A549 (cell line): ENCODE measurements around the gene DHFR2. TPM values are rescaled to one million over a fixed set of nuclear protein-coding genes. Genes with fewer than 3 reads are reported as not detected.

Experiments
- ATAC-seq, 2 experiments: fragments of 200-7000 bp in 1 of 2; fragments of >200 bp in 1 of 2; cut with Nextera tagmentation in 1 of 2; cut with Tn5 transposase in 1 of 2; 3 replicates each; pipeline versions ENCODE4 v1.8.0 to v1.9.1; 2018 to 2020; ENCODE audit warnings: mild to moderate bottlenecking in 1 of 2, moderate library complexity in 1 of 2
- CTCF ChIA-PET: fragments of 300-600 bp; sonication (Branson Sonifier 250); formaldehyde crosslinking; extraction: SDS; loops from one replicate; lab custom pipeline; 2021; ENCODE audit warnings: antibody characterized with exemption, inconsistent platforms; lab: Yijun Ruan, JAX
- POLR2A ChIA-PET: fragments of 350-600 bp; formaldehyde crosslinking; extraction: SDS; loops from one replicate; lab custom pipeline; 2021; ENCODE audit warnings: antibody characterized with exemption, inconsistent platforms; lab: Yijun Ruan, JAX
- DNase-seq, 2 experiments: peaks; one replicate each; pipeline versions ENCODE4 v3.0.0 to v3.0.0-alpha.2; 2011 to 2016; ENCODE audit warnings: low read depth in 1 of 2, low spot score in 1 of 2
- FAIRE-seq: peaks from 2 replicates; lab custom pipeline; 2011; peaks lifted over from hg19 to GRCh38; lab: Jason Lieb, UNC
- H3K27ac ChIP-seq, 2 experiments: fragments of >200 bp; sonication (Bioruptor Twin); formaldehyde crosslinking; 3 replicates each; pipeline ENCODE4 v1.5.1; 2016 to 2017
- H3K4me1 ChIP-seq: fragments of >200 bp; sonication (Bioruptor Twin); formaldehyde crosslinking; 3 replicates; pipeline ENCODE4 v1.6.1; 2016
- H3K4me2 ChIP-seq: fragments of >200 bp; sonication (Bioruptor Twin); formaldehyde crosslinking; 3 replicates; pipeline ENCODE4 v1.6.1; 2016
- H3K4me3 ChIP-seq: fragments of >200 bp; sonication (Bioruptor Twin); formaldehyde crosslinking; 3 replicates; pipeline ENCODE4 v1.5.1; 2016
- H3K9me3 ChIP-seq: fragments of >200 bp; sonication (Bioruptor Twin); formaldehyde crosslinking; 3 replicates; pipeline ENCODE4 v1.6.1; 2016
- CBX2 ChIP-seq: fragments of 200-600 bp; sonication (generic); IDR thresholded peaks from 2 replicates; pipeline ENCODE4 v1.6.1; 2016; ENCODE audit warnings: low read depth, mild to moderate bottlenecking, borderline replicate concordance
- CEBPB ChIP-seq, 2 experiments: fragments of >200 bp in 1 of 2; sonication (Bioruptor Twin) in 1 of 2; formaldehyde crosslinking in 1 of 2; IDR thresholded peaks; 2 replicates each; pipeline ENCODE4 v1.6.1; 2012 to 2016
- CHD4 ChIP-seq: fragments of 200-600 bp; sonication (generic); IDR thresholded peaks from 2 replicates; pipeline ENCODE4 v1.6.1; 2016; ENCODE audit warnings: antibody characterized with exemption, mild to moderate bottlenecking, borderline replicate concordance
- EP300 ChIP-seq, 2 experiments: fragments of >200 bp; sonication (Bioruptor Twin); formaldehyde crosslinking; IDR thresholded peaks; 2 replicates in 1 of 2; 3 replicates in 1 of 2; pipeline ENCODE4 v1.6.1; 2016 to 2017
- ESRRA ChIP-seq: fragments of 150-350 bp; IDR thresholded peaks from 2 replicates; pipeline ENCODE4 v1.6.1; 2014; ENCODE audit warnings: mild to moderate bottlenecking, low read length, borderline replicate concordance
- FOSB ChIP-seq: fragments of 250-450 bp; sonication (Bioruptor Pico); IDR thresholded peaks from 2 replicates; pipeline ENCODE4 v1.5.0; 2020; ENCODE audit warnings: mild to moderate bottlenecking, moderate library complexity
- HEYL ChIP-seq: fragments of 250-450 bp; sonication (Bioruptor Pico); IDR thresholded peaks from 2 replicates; pipeline ENCODE4 v1.8.0; 2021; ENCODE audit warnings: mild to moderate bottlenecking, moderate library complexity
- HOXA7 ChIP-seq: fragments of 250-450 bp; sonication (Bioruptor Pico); IDR thresholded peaks from 2 replicates; pipeline ENCODE4 v1.5.0; 2020; ENCODE audit warnings: mild to moderate bottlenecking, moderate library complexity
- HOXB5 ChIP-seq: fragments of 250-450 bp; sonication (Bioruptor Pico); IDR thresholded peaks from 2 replicates; pipeline ENCODE4 v1.5.0; 2020; ENCODE audit warnings: mild to moderate bottlenecking, moderate library complexity
- JUNB ChIP-seq: fragments of >200 bp; sonication (Bioruptor Twin); formaldehyde crosslinking; IDR thresholded peaks from 2 replicates; pipeline ENCODE4 v1.6.1; 2016
- MAFK ChIP-seq: fragments of 450-650 bp; IDR thresholded peaks from 2 replicates; pipeline ENCODE4 v1.6.1; 2014; ENCODE audit not compliant: partially characterized antibody
- MYC ChIP-seq: IDR thresholded peaks from 2 replicates; pipeline ENCODE4 v1.6.1; 2012; ENCODE audit warnings: mild to moderate bottlenecking, inconsistent platforms, low read length, improper control_type of control experiment, borderline replicate concordance
- NFE2L2 ChIP-seq: fragments of 150-350 bp; conservative IDR thresholded peaks from 2 replicates; pipeline ENCODE4 v1.6.1; 2014; ENCODE audit warnings: low read length
- NR3C1 ChIP-seq: fragments of >200 bp; sonication (Bioruptor Twin); formaldehyde crosslinking; IDR thresholded peaks from 3 replicates; pipeline ENCODE4 v1.6.1; 2017
- POLR2AphosphoS2 ChIP-seq: conservative IDR thresholded peaks from 2 replicates; pipeline ENCODE4 v1.6.1; 2012; ENCODE audit warnings: low read length, improper control_type of control experiment, inconsistent platforms
- RCOR1 ChIP-seq: fragments of 150-350 bp; IDR thresholded peaks from 2 replicates; pipeline ENCODE4 v1.6.1; 2014; ENCODE audit warnings: antibody characterized with exemption, low read length, low read depth
- RNF2 ChIP-seq: fragments of 200-600 bp; sonication (generic); IDR thresholded peaks from 2 replicates; pipeline ENCODE4 v1.6.1; 2016; ENCODE audit warnings: low read depth, mild to moderate bottlenecking, antibody characterized with exemption, moderate library complexity, borderline replicate concordance
- SREBF2 ChIP-seq: fragments of 450-650 bp; IDR thresholded peaks from 2 replicates; pipeline ENCODE4 v1.6.1; 2014; ENCODE audit warnings: mild to moderate bottlenecking, moderate library complexity
- TP53 ChIP-seq: fragments of 250-450 bp; sonication (Bioruptor Pico); IDR thresholded peaks from 2 replicates; pipeline ENCODE4 v1.5.0; 2021; ENCODE audit warnings: mild to moderate bottlenecking, moderate library complexity
- WGBS: methylation state at CpG from one replicate; pipeline ENCODE4 v1.1.6; 2017; ENCODE audit errors: missing lambda C conversion rate; 5-methylcytosine and 5-hydroxymethylcytosine counted together
- polyA minus RNA-seq: library from RNA; depleted of rRNA, polyadenylated mRNA; stranded (reverse); fragments of >200 nt; gene quantifications from 2 replicates; pipeline ENCODE4 v1.2.3, GENCODE V29; 2011; rRNA and poly(A)+ RNA removed
- polyA plus RNA-seq, 4 experiments: library from polyadenylated mRNA; depleted of rRNA in 3 of 4; stranded (reverse); fragments of >200 nt; fragmentation: RNase III in 1 of 4; extraction: RNeasy Plus Mini Kit Qiagen cat#74134 plus additional on column Dnase treatment in 1 of 4; gene quantifications; 2 replicates in 3 of 4; 3 replicates in 1 of 4; pipeline ENCODE4 v1.2.3, GENCODE V29; 2011 to 2017
- TF ChIP-seq, protein P1 (sequence below): fragments of >200 bp; sonication (Bioruptor Twin); formaldehyde crosslinking; IDR thresholded peaks from 3 replicates; pipeline ENCODE4 v1.5.1; 2016
- TF ChIP-seq, protein P2 (sequence below): fragments of 150-350 bp; IDR thresholded peaks from 2 replicates; pipeline ENCODE4 v1.6.1; 2014; ENCODE audit warnings: low read depth, mild to moderate bottlenecking, low read length
- TF ChIP-seq, protein P3 (sequence below): fragments of 200-600 bp; sonication (generic); IDR thresholded peaks from 2 replicates; pipeline ENCODE4 v1.6.1; 2016; ENCODE audit warnings: antibody characterized with exemption, mild to moderate bottlenecking, moderate library complexity
- TF ChIP-seq, protein P4 (sequence below): fragments of 450-650 bp; IDR thresholded peaks from 2 replicates; pipeline ENCODE4 v1.6.1; 2014; ENCODE audit warnings: antibody characterized with exemption
- TF ChIP-seq, protein P5 (sequence below): fragments of >200 bp; sonication (Bioruptor Twin); formaldehyde crosslinking; IDR thresholded peaks from 2 replicates; pipeline ENCODE4 v1.6.1; 2016
- TF ChIP-seq, protein P6 (sequence below): fragments of >200 bp; sonication (Bioruptor Twin); formaldehyde crosslinking; IDR thresholded peaks from 3 replicates; pipeline ENCODE4 v1.6.1; 2016
- TF ChIP-seq, protein P7 (sequence below): fragments of 250-450 bp; sonication (Bioruptor Pico); IDR thresholded peaks from 2 replicates; pipeline ENCODE4 v1.5.0; 2021; ENCODE audit warnings: mild to moderate bottlenecking, moderate library complexity, borderline replicate concordance

DHFR2 gene
- polyA plus RNA-seq (2011; rRNA removed) (5.4 and 6.2 TPM in 2 replicates), polyA plus RNA-seq (2017; fragmentation: RNase III; extraction: RNeasy Plus Mini Kit Qiagen cat#74134 plus additional on column Dnase treatment) (6.3 to 6.8 TPM (median 6.4 TPM) in 3 replicates), polyA minus RNA-seq (3.5 and 3.7 TPM in 2 replicates)
- 1.4 and 1.5 TPM in 2 replicates for polyA plus RNA-seq (2012; cell fraction: cytosol; rRNA removed)
- polyA plus RNA-seq (2012; cell fraction: nucleus; rRNA removed), result 0.68 and 0.82 TPM in 2 replicates

DNA sequence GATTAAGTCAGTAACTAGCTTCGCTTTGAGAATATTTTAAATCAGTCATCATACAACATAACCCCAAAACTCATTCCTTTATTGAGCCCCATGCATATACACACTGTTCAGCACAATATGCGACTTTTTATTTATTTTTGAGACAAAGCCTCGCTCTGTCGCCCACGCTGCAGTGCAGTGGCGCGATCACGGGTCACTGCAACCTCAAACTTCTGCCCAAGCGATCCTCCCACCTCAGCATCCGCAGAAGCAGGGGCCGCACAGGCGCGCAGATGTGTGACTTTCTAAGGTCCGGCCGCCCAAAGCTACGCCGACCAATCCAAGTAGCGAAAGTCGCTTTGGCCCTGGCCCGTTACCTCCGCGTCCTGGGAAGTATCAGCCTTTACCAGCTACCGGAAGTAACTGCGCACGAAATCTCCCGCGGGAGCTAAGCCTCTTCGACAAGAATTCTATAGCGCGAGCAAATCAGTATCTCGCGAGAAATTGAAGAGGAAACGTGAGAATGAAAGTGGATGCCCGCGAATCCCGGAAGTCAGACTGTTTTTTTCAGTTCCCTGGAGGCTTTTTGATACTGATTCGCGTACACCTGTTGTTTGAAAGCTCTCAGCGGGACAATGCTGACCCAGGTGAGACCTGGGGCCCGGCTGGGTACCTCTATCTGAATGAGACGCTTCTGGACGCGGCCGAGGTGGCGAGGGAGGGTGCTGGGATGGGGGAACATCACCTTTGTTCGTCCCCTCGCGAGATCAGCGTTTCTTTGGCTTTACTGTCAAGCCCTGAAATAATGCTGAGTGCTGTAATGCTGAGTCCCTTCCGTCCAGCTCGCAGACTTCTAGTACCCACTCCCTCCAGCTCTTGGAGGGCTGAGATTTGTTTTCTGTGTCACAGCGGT lies at the start of gene DHFR2, which contains the start of gene NSUN3:
Gene DHFR2 (minus strand): TSS at position 404 of the 892 bp plus-strand sequence. CDS start 1,405 bp downstream, outside the sequence.
Gene NSUN3 (plus strand): TSS at position 549 of the 892 bp plus-strand sequence. CDS start 66 bp downstream, at position 615.
- POLR2A ChIA-PET, result interaction anchor here (0.6 to 1.9 kb wide), 11 partner anchors 9 to 89 kb away, joined by 3 to 20 read pairs (median 4); partner anchors contain the start of genes ARL13B and PROS1
- CTCF ChIA-PET, result interaction anchor here (1.0 to 1.2 kb wide), 2 partner anchors 7 to 13 kb away, joined by 3 to 4 read pairs; no protein-coding TSS in a partner anchor
- Histone ChIP-seq H3K27ac (peak within 1 kb of the TSS; percentile 94 to 96), H3K9me3 (no peaks in the 10 kb centered on the region), H3K4me3 (peak within 1 kb of the TSS; percentile 56), H3K4me1 (peaks cover 18% of the 10 kb centered on the region; the same call in 2 of the 3 replicates), H3K4me2 (peak within 1 kb of the TSS; percentile 83)
- DNase-seq (peak; percentile 88 to 98), FAIRE-seq (peak; percentile 56), ATAC-seq (peak; percentile 97 to 98)
- under 1% methylated on average over 34 of the region's 52 CpGs for WGBS
- no peak for TF ChIP-seq POLR2AphosphoS2
- no peak for TF ChIP-seq HEYL (CRISPR knock-in tag)
- no peak for TF ChIP-seq HOXB5 (CRISPR knock-in tag)
- TF ChIP-seq TP53 (CRISPR knock-in tag), result no peak
- 0 out of 2 replicates have a peak, but pooled peaks have one; percentile 49 for TF ChIP-seq MYC
- no peak for TF ChIP-seq NR3C1
- TF ChIP-seq, protein P1, sequence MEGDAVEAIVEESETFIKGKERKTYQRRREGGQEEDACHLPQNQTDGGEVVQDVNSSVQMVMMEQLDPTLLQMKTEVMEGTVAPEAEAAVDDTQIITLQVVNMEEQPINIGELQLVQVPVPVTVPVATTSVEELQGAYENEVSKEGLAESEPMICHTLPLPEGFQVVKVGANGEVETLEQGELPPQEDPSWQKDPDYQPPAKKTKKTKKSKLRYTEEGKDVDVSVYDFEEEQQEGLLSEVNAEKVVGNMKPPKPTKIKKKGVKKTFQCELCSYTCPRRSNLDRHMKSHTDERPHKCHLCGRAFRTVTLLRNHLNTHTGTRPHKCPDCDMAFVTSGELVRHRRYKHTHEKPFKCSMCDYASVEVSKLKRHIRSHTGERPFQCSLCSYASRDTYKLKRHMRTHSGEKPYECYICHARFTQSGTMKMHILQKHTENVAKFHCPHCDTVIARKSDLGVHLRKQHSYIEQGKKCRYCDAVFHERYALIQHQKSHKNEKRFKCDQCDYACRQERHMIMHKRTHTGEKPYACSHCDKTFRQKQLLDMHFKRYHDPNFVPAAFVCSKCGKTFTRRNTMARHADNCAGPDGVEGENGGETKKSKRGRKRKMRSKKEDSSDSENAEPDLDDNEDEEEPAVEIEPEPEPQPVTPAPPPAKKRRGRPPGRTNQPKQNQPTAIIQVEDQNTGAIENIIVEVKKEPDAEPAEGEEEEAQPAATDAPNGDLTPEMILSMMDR, result no peak
- no peak for TF ChIP-seq FOSB
- TF ChIP-seq RNF2, result no peak
- TF ChIP-seq ESRRA, result no peak
- TF ChIP-seq, protein P2, sequence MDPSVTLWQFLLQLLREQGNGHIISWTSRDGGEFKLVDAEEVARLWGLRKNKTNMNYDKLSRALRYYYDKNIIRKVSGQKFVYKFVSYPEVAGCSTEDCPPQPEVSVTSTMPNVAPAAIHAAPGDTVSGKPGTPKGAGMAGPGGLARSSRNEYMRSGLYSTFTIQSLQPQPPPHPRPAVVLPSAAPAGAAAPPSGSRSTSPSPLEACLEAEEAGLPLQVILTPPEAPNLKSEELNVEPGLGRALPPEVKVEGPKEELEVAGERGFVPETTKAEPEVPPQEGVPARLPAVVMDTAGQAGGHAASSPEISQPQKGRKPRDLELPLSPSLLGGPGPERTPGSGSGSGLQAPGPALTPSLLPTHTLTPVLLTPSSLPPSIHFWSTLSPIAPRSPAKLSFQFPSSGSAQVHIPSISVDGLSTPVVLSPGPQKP, result peak; percentile 75; the same call in 1 of the 2 replicates
- no peak for TF ChIP-seq CBX2
- no peak for TF ChIP-seq SREBF2
- no peak for TF ChIP-seq HOXA7
- TF ChIP-seq, protein P3, sequence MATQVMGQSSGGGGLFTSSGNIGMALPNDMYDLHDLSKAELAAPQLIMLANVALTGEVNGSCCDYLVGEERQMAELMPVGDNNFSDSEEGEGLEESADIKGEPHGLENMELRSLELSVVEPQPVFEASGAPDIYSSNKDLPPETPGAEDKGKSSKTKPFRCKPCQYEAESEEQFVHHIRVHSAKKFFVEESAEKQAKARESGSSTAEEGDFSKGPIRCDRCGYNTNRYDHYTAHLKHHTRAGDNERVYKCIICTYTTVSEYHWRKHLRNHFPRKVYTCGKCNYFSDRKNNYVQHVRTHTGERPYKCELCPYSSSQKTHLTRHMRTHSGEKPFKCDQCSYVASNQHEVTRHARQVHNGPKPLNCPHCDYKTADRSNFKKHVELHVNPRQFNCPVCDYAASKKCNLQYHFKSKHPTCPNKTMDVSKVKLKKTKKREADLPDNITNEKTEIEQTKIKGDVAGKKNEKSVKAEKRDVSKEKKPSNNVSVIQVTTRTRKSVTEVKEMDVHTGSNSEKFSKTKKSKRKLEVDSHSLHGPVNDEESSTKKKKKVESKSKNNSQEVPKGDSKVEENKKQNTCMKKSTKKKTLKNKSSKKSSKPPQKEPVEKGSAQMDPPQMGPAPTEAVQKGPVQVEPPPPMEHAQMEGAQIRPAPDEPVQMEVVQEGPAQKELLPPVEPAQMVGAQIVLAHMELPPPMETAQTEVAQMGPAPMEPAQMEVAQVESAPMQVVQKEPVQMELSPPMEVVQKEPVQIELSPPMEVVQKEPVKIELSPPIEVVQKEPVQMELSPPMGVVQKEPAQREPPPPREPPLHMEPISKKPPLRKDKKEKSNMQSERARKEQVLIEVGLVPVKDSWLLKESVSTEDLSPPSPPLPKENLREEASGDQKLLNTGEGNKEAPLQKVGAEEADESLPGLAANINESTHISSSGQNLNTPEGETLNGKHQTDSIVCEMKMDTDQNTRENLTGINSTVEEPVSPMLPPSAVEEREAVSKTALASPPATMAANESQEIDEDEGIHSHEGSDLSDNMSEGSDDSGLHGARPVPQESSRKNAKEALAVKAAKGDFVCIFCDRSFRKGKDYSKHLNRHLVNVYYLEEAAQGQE, result peak; percentile 94
- TF ChIP-seq, protein P4, sequence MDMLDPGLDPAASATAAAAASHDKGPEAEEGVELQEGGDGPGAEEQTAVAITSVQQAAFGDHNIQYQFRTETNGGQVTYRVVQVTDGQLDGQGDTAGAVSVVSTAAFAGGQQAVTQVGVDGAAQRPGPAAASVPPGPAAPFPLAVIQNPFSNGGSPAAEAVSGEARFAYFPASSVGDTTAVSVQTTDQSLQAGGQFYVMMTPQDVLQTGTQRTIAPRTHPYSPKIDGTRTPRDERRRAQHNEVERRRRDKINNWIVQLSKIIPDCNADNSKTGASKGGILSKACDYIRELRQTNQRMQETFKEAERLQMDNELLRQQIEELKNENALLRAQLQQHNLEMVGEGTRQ, result no peak
- no peak for TF ChIP-seq EP300 (IDR thresholded peaks at IDR 0.05)
- TF ChIP-seq, protein P5, sequence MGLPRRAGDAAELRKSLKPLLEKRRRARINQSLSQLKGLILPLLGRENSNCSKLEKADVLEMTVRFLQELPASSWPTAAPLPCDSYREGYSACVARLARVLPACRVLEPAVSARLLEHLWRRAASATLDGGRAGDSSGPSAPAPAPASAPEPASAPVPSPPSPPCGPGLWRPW, result no peak
- peak; percentile 95 for TF ChIP-seq MAFK
- TF ChIP-seq, protein P6, sequence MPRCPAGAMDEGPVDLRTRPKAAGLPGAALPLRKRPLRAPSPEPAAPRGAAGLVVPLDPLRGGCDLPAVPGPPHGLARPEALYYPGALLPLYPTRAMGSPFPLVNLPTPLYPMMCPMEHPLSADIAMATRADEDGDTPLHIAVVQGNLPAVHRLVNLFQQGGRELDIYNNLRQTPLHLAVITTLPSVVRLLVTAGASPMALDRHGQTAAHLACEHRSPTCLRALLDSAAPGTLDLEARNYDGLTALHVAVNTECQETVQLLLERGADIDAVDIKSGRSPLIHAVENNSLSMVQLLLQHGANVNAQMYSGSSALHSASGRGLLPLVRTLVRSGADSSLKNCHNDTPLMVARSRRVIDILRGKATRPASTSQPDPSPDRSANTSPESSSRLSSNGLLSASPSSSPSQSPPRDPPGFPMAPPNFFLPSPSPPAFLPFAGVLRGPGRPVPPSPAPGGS, result peak; percentile 66; the same call in 1 of the 3 replicates
- TF ChIP-seq NFE2L2, result no peak
- TF ChIP-seq RCOR1, result no peak
- no peak for TF ChIP-seq CEBPB (IDR thresholded peaks at IDR 0.05)
- no peak for TF ChIP-seq JUNB
- TF ChIP-seq, protein P7, sequence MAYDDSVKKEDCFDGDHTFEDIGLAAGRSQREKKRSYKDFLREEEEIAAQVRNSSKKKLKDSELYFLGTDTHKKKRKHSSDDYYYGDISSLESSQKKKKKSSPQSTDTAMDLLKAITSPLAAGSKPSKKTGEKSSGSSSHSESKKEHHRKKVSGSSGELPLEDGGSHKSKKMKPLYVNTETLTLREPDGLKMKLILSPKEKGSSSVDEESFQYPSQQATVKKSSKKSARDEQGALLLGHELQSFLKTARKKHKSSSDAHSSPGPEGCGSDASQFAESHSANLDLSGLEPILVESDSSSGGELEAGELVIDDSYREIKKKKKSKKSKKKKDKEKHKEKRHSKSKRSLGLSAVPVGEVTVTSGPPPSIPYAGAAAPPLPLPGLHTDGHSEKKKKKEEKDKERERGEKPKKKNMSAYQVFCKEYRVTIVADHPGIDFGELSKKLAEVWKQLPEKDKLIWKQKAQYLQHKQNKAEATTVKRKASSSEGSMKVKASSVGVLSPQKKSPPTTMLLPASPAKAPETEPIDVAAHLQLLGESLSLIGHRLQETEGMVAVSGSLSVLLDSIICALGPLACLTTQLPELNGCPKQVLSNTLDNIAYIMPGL (CRISPR knock-in tag), result no peak
- TF ChIP-seq CHD4, result no peak
